Measurements from ENCODE around the gene MST1.

MST1 gene

DNA sequence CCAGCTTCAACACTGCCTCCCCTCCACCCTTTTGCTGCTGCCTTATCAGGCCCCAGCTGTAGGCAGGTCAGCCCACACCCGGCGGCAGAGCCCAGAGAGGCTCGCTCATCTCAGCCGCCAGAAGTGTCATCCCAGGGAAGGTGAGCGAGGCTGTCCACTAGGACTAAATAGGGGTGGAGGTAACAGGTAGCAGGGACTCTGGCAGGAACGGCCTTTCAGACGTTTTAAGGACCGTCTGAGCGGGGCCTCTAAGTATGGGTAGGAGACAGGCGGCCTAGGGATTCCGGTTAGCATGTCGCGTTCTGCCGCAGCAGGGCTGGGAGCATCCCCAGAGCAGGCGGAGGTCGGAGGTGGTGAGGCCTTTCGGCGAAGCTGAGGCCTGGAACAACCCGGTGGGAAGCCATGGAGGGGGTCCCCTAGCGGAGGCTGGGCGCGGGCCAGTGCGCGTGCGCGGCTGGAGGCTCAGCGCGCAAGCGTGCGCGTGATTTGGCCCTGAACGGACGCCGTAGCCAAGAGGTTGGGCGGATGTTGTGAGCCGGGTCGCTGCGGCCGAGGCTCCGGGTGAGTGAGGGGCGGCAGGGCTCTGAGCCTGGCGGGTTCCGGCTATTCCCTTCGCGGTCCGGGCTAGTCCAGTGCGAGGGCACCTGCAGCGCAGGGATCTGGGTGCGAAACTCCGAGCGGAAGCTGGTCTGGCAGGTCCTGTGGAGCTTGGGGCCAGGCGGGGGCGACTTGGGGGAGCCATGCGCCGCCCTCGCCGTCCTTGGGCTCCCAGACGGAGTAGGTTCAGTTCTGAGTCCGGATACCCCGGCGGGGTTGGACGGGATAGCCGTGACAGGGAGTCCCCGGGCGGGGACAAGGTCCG, at the start of gene MST1, which contains the start of gene RNF123:
Gene MST1, minus strand, starts transcription at position 429 of the 862 bp plus-strand sequence. CDS start 783 bp downstream, outside the sequence.
Gene RNF123, plus strand, starts transcription at position 512 of the 862 bp plus-strand sequence. CDS start 1,609 bp downstream, outside the sequence.
- peak; percentile 90 to 94 for DNase-seq

DNA sequence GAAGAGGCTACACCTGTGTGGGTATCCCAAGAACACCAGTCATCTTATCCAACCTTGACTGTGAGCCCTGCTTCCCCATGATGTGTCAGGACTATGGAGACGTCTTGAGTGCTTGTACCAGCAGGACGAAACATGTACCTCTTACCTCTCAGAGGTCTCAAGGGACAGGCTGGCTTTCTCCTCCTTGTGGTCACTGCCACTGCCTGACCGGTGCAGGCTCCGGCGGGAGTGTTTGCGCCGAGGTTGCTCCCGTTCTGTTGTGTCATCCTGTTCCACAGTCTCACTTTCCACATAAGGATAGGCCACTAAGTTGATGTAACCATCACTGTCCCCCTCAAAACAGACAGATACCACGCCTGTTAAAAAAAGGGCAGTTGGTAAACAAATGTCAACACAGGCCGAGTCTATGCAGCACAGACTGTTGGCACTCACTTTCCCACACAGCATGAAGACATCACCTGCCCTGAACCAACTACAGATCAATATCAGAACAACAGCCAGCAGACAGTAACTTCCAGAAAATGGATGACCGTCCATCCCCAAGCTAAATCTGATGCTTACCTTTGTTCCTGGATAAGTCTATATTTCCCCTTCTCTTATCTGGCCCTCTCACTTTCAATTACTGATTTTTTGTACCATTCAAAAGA, 48.9 kb upstream of the MST1 start:
- DNase-seq: no peak

DNA sequence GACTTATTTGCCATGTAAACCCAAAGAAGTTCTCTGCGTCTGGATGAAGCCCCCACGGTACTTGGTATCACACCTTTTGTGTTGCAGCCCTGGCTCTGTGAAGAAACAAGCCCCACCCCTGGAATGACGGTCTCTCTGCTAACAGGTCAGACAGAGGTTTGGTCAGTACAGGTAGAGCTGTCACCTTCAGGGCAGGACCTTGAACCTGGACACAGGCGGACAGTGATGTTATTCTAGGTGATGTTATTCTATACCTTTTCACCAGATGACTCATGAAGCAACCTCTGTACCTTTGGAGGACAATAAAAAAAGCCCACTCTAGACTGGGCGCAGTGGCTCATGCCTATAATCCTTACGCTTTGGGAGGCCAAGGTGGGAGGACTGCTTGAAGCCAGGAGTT, 45.5 kb upstream of the MST1 start:
- DNase-seq: no peak

DNA sequence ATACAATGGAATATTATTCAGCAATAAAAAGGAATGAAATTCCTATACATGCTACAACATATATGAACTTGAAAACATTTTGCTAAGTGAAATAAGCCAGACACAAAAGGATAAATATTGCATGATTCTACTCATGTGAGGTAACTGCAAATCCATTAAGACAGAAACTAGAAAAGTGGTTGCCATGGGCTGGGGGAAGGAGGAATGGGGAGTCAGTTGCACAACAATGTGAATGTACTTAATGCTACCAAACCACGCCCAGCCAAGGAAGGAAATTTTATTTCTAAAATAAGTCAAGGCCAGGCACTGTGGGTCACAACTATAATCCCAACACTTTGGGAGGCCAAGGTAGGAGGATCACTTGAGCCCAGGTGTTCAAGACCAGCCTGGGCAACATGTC, 44.3 kb upstream of the MST1 start:
- no peak for DNase-seq

DNA sequence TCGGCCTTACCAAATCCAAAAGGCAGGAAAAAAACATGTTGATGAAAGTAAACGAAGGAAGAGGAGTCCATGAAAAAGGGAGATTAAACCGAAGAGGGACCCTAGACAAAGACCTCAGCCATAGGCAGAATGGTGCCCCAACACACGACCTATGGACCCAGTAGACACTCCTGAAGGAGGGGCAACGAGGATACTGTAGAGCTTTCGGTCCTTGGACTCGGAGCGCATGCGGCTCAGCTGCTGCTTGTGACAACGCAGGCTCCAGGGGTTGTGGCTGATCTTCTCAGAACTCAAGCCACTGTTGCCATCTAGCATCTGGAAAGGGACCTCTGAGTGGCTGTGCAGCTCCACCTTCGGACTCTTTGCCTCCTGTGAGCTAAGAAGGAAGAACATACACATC, 43.3 kb upstream of the MST1 start:
- DNase-seq: no peak

DNA sequence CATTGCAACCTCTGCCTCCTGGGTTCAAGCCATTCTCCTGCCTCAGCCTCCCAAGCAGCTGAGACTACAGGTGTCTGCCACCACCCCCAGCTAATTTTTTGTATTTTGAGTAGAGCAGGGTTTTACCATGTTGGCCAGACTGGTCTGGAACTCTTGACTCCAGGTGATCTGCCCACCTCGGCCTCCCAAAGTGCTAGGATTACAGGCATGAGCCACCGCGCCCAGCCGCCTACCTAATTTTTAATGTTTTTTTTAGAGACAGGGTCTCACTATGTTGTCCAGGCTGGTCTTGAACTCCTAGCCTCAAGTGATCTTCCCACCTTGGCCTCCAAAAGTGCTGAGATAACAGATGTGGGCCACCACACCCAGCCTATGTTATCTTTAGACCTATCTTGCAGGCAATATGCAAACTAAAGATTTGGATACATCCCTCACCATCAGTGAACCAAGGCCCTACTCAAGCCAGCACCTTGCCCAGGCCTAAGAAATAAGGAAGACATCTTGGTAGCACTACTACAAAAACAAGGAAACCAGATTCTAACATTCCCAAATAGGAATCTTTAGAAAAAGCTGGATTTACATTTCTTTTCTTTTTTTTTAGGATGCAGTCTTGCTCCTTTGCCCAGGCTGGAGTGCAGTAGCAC, 40.8 kb upstream of the MST1 start:
- no peak for DNase-seq

DNA sequence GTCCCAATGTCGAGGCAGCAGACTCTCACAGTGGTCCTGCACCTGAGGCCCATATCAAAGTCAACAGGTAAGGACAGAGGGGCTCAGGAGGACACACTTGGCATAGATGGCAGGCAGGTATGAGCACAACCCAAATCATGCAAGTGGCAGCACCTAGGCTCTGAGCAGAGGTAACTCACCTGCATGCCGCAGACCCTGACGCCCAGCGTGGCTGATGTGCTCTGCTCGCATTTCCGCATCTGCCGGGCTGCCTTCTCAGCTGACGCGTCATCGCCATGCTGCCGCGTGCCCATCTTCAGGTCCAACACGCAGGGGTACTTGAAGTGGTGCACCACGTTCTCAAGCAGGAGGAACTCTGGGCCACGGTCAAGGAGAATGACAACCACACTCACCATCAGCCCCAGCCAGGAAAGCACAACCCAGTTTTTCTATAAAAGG, 38.7 kb upstream of the MST1 start:
- DNase-seq: no peak

DNA sequence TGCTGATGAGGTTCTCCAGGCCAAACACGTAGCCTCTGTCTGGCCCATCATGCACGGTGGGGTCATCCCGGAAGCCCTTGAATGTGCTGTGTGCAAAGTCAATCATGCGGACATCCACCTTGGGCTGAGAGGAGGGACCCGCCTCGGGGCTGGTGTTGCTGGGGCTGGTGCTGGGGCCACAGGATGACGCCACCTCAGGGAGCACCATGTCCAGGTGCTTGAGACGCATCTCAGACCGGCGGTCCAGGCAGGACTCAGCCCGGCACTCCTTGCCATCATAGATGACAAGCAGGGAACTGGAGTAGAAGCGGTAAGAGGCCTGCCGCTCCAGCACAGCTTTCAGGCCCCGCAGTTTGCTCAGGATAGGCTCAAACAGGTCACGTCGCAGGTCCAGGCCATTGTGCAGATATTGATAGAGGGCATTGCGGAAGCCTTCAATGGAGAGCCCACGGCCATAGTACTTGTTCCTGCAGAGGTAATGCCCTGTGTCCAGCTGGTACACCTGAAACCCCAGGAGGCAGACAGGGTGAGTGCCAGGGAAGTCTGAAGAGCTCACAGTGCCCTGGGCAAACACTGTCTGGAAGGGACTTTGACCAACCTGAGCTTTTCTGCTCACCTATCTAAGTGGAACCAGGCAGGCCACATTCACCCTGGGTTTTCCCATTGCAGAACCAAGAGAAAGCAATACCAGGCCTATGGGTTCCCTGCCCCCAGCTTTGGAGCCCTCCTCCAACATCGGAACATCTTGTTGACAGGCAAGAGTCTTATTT, 38.1 kb upstream of the MST1 start:
- no peak for DNase-seq

DNA sequence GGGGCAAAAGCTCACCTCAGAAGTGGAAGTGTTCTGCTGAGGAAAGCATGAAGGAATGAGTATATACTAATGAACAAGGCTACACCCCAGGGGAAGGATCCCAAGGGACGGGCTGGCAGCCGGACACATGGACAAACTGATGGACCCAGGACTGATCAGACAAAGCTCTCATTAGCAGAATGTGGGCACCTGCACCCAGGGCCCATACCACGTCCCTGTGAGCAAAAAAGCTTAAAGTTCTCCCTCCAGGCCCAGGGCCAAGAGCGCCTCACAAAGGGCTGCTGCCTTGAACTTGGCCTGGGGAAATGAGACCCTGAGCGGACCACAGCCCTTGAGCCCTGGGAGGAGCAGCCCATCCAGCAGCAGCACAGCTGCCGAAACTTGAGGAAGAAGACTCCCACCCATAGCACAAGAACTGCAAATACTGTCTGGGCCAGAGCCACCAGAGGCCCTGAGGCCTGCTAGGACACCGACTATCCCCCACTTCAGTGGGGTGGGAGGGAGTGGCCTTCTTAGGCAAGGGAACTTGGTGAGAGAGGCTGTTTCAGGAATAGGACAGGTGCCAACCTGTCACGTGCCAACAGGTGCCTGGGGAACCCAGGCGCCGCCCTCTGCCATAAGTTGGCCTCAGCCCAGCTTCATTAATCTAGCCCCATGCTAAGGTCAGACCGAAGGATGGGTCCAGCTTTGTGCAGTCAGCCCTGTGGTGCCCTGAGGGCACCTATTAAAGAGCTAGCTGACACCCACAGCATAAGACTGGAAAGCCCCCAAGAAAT, 36.8 kb upstream of the MST1 start:
- DNase-seq: no peak

DNA sequence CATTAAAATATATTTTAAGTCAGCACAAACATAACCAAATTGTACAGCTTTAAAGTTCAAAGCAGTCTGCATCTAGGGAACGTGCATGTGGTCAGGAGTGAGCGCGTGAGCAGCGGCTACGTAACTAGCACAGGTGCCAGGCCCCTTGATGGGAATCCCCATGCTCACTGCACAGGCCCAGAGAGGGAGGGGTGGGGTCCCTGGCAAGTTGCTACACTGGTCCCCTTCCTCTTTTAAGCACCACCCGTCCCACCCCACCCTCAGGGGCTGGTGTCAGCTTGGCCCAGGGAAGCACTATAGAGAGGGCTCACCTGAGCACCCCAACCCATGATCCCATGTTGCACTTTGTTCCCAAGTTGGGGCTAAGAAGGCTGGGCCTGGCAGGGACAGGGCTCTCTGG, 35.3 kb upstream of the MST1 start:
- peak; percentile 59 to 69 for DNase-seq

DNA sequence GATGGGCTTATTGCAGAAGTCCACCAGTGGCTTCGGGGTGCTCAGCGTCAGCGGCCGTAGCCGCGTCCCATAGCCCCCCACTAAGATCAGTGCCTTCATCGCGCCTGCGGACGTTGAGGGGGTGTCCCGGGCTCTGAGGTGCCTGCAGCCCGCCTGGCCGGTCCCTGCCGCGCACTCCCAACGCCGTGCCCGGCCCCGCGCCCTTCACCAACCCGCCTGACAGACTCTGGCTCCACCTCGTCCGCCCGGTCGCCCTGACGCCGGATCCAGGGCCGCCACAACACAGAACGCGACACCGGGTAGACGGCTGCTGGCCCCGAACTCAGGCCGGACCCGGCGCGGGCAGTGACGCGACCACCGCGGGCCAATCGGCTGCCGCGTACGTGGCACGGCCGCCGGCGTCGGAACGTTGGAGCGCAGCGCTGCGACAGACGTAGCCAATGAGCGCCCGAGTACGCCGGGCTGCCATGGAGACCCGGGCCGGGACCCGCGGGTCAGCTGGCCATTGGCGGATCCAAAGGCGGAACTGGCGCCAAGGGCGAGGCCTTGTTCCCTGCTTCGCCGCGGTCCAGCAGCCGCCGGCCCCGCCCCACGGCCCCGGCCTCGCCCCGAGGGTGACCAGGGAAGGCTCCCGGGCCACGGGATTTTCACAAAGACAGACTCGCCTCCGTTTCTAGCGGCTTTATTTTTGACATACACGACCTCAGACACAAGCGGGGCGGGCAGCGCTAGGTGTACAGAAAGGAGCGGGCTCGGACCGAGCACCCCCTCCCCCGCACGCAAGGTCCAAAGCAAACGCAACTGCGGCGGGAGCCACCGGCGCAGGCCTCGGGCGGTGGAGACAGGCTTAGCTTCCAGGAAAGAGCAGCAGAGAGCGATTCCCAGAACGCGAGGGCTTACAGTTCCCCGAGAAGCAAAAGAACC, 34.6 kb upstream of the MST1 start, which contains the start of gene GMPPB:
Gene GMPPB, minus strand, starts transcription at position 324 of the 924 bp plus-strand sequence. Its CDS starts 225 bp downstream, at position 99.
- peak; percentile 92 to 93 for DNase-seq

DNA sequence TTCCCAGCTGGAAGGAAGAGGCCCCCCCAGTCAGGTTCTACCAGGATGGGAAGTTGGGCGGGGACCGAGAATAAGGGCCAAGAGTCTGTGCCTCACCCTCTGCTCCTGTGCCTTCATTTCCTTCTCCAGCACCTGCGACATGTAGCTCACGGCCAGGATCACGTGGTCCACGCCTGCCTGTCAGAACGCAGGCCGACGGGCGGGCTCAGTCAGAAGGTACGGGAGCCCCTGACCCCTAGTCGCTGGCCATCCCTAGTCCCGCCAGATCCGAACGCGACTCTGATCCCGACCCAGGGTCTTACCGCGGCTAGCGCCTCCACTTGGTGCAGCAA, 34.0 kb upstream of the MST1 start:
- peak; percentile 49 to 62 for DNase-seq

DNA sequence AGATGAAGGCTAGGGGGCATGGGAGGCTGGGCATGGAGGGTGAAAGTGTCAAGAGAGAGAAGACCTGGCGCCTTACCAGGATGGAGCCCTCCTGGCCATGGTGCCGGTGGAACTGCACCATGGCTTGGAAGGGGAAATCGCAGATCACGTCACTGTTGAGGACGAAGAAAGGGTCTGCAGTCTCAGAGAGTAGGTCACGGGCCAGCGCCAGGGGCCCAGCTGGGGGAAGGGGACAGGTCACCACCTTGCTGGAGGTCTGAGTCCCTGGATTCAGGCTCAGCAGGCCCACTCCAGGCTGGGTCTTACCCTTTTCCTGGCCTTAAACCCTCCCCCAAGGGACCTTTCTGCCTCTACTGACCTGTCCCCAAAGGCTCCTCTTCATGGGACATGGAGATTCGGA, 33.6 kb upstream of the MST1 start:
- DNase-seq: no peak

DNA sequence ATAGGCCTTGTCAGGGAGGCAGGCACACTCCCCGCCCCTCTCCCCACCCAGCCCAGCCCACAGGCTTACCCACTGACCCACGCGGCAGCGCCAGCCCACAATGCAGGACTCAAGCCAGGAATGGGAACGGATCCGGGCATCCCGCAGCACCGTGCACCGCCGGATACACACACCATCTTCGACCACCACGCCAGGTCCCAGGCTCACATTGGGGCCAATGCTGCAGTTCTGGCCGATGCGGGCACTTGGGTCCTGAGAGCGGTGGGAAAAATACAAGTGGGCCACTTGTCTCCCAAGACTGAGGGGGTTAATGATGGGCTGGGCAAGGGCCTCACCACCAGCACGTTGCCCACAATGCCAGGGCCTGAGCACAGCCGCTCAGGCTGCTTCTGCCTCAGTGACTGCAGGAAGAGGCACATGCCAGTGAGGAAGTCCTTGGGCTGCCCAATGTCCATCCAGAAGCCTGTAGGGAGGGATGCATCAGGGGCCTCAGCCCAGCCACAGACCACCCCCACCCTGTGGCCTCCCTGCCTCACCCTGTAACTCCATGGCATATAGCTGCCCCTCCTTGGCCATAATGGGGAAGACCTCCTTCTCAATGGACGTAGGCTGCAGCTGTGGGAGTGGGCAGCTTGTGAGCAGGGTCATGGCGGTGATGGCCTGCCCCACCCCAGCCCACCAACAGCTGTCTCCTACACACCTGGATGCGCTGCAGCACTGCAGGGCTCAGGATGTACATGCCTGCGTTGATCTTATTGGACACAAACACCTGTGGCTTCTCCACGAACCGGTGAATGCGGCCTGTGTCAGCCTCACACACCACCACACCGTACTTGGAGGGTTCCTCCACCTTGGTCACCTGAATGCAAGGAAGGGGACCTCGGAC, 32.9 kb upstream of the MST1 start:
- no peak for DNase-seq

DNA sequence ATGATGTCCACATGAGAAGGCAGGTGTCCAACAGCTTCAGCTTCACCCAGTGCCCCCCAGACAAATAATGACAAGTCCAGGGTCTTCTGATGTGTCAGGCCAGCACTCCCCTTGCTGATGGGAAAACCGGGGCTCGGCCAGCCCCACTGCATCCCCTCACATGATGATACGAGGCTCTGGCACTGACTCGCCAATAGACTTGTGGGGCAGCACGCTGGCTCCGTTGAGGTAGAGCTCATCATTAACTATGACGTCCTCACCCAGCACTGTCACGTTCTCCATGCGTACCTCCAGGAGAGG, 32.3 kb upstream of the MST1 start:
- no peak for DNase-seq

DNA sequence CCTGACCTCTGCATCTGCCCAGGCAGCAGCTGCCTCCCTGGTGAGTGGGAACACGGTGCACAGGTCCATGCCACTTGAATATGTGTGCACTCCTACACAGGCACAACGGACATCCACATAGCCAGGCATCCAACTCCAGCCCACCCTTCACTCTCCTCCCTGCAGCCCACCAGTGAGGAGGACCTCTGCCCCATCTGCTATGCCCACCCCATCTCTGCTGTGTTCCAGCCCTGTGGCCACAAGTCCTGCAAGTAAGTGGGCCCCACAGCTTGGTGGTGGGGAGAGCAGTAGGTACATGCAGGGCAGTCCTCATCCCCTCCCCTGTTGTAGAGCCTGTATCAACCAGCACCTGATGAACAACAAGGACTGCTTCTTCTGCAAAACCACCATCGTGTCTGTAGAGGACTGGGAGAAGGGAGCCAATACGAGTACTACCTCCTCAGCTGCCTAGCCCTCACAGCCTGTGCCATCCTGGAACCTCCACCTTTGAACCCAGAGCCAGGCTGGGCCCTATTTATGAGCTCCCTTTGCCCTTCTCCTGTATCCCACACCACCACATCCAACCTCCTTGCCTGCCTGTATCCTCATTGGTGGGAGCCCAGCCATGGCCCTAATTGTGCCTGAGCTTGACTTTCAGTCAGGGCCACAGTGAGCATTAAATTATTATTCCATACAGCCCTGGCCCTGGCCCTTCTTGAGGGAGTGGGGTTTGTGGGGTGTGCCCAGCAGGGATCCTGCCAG, 31.8 kb upstream of the MST1 start:
- DNase-seq: no peak

DNA sequence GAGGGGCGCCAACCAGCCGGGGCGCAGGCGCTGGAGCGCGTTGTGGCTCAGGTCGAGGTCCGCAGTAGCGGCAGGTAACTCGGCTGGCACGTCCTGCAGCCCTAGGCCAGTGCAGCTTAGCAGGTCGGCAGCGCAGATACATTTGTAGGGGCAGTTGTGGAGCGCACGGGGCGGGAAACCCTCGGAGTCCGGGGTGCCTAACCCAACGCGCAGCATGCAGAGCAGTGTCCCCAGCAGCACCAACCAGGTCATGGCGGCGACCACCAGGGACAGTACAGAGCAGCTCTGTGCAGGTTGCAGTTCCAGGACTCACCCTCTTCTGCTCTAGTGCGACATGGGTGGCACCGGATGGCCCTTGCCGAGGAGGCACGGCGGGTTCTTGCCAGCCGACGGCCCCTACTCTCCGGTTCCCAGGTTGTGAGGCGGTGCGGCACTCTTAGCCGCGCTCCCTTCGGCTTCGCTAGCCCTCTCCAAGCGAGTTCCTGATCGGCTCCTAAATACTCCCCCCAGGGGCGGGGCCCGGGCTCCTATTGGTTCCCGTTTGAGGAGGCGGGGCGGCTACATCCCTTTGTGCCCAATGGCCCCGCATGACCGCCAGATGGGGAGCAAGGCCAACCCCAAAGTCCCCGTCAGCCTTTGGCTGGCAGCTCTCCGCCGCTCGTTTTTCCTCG, 30.1 kb upstream of the MST1 start, which contains the start of gene AMIGO3:
Gene AMIGO3, minus strand, starts transcription at position 471 of the 671 bp plus-strand sequence. Its CDS starts 219 bp downstream, at position 252.
- DNase-seq: peak; percentile 88 to 91

DNA sequence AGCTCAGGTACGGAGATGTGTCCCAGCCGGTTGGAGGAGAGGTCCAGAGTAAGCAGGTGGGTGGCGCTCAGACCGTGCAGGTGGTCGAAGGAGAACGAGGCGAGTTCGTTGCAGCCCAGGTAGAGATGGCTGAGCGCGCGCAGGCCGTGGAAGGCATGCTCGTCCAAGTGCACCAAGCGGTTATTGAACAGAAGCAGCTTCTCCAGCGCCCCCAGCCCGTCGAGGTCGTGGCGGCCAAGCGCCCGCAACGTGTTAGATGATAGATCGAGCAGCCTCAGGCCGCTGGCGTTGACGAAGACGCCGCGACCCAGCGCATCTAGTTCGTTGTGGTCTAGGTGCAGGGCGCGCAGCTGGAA, 29.6 kb upstream of the MST1 start:
- no peak for DNase-seq

Measured in CD4-positive, alpha-beta T cell treated with Interferon alpha-2 for 1 hour (primary cell).